Posterior vena cava (tissue), 2 donors: ENCODE results near the gene MAP1LC3B. TPM values are rescaled to one million over a fixed set of nuclear protein-coding genes. Genes with fewer than 3 reads are reported as not detected.
A peak's percentile ranks its signal among the peaks of the same experiment; 100 is the strongest.

Source experiments
- DNase-seq: peaks from one replicate; pipeline ENCODE4 v3.0.0-alpha.2; 2020; ENCODE audit warnings: low spot score
- intact Hi-C, 2 donors: fragments of 100-400 bp; cut with DNase I; formaldehyde crosslinking; loops; one replicate each; pipeline versions ENCODE4 v1.14.1 to v1.14.2; 2022 to 2023
- long read RNA-seq, 2 donors: library from polyadenylated mRNA; unstranded; transcript quantifications; one replicate each; pipeline ENCODE4 v2.0.0, GENCODE V29; 2020 to 2021
- total RNA-seq, 2 donors: library from RNA; stranded (reverse); fragmentation: NEBNext Ultra II Directional; extraction: Animal tissue kit (Norgen Biotek cat#: 25700); gene quantifications; one replicate each; pipeline ENCODE4 v1.2.1, GENCODE V29; 2021
- donor health status: DM: yes; HTN: yes; CAD: no.
- donor health status: DM: yes; HTN: yes; CAD: no.

The MAP1LC3B gene
- total RNA-seq: 10 to 100 TPM; 51.2 to 52.2 TPM
- long read RNA-seq, donor 1, transcript MAP1LC3B-201 (4 exons, 2,688 nt): major isoform, 35 of 39 reads
- long read RNA-seq, donor 1, partial matches to known transcripts: 0 of 39 reads
- long read RNA-seq, donor 1, other reads (novel, unspliced or antisense): 4 of 39 reads
- long read RNA-seq, donor 2, transcript MAP1LC3B-201 (4 exons, 2,688 nt): major isoform, 180 of 205 reads
- long read RNA-seq, donor 2, partial matches to known transcripts: 3 of 205 reads
- long read RNA-seq, donor 2, other reads (novel, unspliced or antisense): 21 of 205 reads

DNA sequence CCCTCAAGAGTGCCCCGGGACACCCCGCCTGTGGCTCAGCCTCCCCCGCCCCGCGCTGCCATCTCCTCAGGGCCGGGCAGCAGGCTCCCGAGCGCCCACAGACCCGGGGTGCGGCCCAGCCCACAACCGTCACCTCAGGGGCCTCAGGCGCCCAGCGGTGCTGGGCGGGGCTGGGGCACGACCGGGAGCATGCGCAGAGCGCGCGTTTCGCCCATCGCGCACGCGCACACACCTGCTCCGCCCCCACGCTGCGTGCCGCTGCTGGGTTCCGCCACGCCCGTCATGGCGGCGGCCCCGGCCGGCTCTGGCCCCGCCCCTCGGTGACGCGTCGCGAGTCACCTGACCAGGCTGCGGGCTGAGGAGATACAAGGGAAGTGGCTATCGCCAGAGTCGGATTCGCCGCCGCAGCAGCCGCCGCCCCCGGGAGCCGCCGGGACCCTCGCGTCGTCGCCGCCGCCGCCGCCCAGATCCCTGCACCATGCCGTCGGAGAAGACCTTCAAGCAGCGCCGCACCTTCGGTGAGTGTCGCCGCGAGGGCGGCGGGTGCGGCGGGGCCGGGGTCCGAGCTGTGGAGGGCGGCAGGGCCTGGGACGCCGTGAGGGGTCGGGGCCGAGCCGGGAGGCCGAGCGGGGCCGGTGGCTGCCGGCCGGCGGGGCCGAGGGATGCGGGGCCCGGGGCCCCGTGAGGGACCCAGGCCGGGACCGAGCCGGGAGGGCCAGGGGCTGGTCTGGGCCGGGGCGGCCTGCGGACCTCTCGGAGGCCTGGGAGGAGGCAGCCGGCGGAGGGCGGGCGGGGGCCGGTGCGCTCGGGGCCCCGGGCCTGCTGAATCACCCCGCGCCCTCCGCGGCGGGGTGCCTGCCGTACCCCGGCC, at the start of gene MAP1LC3B:
TSS of gene MAP1LC3B (plus strand) at position 387 of the 871 bp plus-strand sequence. CDS start at position 479, 92 bp downstream.
- intact Hi-C loops: no loop called here

GRCh38 chr16:87342504-87342903, 49.6 kb upstream of the MAP1LC3B start:
- no peak for DNase-seq
- intact Hi-C loops: no loop called here

More for the DNA sequence above, at the start of gene MAP1LC3B:
- DNase-seq: peak; percentile 99

- no peak for DNase-seq
- intact Hi-C loops: no loop called here
These were observed 49.0 kb upstream of the MAP1LC3B start for GRCh38 chr16:87342978-87343752.

- DNase-seq: no peak
- intact Hi-C loops: no loop called here
These were observed 48.4 kb upstream of the MAP1LC3B start for GRCh38 chr16:87343753-87344050.

DNA sequence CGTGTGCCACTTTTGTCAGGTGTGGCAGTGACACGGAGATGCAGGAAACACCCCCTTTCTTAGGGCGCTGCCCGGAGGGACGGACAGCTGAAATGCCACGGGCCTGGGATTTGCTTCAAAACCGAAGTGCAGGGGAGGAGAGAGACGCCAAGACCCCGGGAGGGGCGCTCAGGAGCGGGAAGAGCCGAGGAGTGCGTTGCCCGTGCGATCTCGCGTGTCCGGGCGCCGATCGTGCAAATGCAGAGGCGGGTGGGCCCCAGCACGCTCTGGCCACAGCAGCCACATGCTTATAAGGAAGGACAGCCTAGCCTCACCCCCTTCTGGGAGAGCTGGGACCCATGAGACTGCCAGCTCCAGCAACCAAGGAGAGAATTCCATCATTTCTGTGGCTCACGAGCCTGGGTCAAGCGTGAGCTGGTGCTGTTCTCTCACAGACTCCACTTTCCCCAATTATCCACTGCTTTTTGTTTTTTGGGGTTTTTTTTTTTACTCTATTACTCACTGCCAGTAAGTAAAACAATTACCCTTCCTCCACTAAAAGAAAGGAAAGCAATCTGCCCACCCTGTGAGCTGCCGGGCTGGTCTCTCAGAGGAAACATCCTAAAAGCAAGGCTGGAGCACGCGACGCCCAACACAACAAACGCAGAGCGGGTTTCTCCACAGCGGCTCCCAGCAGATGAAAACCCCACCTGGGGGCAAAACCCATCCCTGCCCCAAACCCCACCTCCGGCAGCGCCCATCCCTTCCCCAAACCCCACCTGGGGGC, 47.8 kb upstream of the MAP1LC3B start:
- intact Hi-C loops: no loop called here
- DNase-seq: no peak

DNA sequence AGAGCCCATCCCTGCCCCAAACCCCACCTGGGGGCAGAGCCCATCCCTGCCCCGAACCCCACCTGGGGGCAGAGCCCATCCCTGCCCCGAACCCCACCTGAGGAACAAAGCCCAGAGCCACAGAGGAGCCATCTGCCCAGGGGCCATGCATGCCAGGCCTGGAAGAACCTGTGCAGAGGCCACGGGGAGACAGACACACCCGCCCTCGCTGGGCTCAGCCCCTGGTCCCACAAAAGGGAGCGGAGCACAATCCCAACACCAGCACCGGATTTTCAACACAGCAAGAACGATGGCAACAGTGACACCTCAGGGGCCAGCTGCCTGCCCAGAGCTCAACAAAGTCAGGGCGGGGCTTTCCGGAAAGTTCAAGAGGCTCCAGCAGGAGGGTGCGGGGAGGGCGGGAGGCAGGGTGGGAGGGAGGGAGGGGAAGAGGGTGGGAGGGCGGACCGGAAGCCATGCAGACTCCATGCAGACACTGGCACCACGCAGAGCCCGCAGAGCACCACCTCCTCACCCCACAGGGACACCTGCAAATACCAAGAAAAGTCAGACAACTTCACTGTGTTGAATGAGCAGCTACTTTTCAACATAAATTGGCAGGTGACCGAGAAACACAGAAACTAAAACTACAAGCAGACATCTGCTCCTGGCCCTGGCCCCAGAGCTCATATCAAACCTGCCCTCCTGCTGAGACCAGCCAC, 47.1 kb upstream of the MAP1LC3B start:
- intact Hi-C loops: no loop called here
- DNase-seq: no peak

- intact Hi-C loops: no loop called here
These were observed 46.3 kb upstream of the MAP1LC3B start for GRCh38 chr16:87345726-87346424.

GRCh38 chr16:87346517-87347060, 45.5 kb upstream of the MAP1LC3B start:
- intact Hi-C loops: no loop called here
- DNase-seq: no peak

More at GRCh38 chr16:87345726-87346424, 46.3 kb upstream of the MAP1LC3B start:
- DNase-seq: no peak

DNA sequence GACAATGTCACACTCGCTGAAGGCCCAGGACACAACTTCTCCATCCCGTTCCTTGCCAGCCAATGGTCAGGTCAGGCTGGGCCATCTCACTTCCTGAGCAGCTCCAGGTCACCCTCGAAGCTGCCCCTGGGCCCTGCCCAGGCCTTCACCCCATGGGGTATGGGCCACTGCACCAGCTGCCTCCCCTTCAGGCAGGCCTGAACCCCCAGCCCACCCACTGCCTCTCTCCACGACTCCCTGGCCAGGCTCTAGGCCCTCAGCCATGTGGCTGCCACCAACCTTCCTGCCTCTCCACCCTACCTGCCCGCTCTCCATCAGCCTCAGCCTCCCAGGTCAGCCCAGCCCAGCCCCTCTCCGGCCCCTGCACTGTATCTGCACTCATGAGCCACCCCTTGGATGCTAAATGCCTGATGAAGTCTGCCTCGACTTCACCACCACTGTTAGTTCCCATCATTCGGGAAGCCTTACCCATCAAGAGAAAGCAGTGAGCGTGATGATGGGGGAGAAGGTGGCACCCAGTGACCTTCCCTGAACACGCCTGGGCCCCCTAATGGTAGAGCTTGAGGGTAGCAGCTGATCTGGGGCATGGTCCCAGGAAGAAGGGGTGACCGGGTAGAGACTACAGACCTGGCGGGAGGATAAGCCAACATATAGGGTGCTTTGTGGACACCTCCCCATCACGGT, 44.1 kb upstream of the MAP1LC3B start:
- intact Hi-C loops: no loop called here
- DNase-seq: no peak

DNA sequence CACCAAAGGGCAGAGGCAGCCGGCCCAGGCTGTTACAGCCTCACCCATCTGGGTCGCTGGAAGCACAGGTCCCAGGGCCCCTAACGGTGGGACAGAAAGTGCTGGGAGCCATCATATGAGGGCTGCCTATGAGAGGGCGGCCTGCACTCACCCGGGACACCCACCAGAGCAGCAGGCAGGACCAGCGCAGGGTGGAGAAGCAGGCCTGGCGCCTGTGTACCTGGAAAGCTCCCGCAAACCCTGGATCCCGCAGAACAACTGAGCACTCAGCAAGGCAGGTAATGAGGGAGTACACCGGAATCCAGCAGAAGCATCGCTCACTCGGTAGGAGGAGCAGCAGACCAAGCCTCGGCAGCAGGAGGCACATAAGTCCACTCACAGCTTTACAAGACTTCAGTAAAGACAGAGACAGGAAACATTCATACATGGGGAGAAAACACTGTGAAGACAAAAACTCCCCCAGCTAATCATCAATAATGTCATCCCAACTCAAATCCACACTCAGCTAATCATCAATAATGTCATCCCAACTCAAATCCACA, 43.4 kb upstream of the MAP1LC3B start:
- DNase-seq: no peak
- intact Hi-C loops: no loop called here

GRCh38 chr16:87350031-87350430, 42.1 kb upstream of the MAP1LC3B start:
- intact Hi-C loops: no loop called here

DNA sequence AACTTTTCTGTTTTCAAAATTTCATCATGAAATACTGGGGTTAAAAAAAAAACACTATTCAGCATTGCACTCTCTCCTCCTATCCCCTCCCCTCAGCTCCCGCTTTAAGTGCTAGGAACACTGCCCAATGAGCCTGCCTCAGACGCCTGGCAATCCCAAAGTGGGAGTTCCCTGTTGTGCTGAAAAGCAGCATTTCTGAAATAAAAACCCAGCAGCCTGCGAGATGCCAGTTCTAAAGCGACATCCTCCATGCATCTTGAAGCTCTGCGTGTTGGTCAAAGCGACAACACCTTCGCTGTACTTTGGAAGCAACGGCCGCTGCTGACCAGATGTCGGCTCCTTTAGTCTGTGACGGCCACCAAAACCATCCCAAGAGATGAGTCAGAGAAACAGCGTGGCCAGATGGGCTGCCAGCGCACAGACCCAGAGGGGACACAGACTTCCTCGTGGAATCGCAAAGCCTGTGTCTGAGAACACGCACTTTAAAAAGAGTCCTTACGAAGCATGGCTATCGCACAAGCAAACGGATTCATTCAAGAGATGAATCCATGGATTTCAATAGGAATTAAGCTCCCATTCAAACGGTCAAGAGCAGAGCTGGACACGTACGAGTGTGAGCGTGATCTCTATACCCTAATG, 41.3 kb upstream of the MAP1LC3B start:
- intact Hi-C loops: no loop called here

More at GRCh38 chr16:87350031-87350430, 42.1 kb upstream of the MAP1LC3B start:
- DNase-seq: no peak

DNA sequence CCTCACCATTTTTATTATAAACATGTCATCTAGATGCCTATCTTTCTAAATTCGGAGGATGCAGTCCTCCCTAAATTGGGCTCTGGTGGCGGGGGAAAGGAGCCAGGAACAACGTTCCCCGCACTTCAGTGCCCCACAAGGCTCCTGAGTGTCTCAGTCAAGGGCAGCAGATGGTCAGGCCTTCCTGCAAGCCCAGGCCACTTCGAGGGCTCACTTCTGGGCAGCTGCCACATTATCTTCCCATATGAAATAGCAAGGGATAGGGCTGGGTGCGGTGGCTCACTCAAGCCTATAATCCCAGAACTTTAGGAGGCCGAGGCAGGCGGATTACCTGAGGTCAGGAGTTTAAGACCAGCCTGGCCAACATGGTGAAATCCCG, 40.8 kb upstream of the MAP1LC3B start:
- no peak for DNase-seq
- intact Hi-C loops: no loop called here

More for the DNA sequence above, 41.3 kb upstream of the MAP1LC3B start:
- DNase-seq: no peak

GRCh38 chr16:87352818-87353217, 39.3 kb upstream of the MAP1LC3B start:
- intact Hi-C loops: no loop called here
- DNase-seq: no peak

GRCh38 chr16:87353613-87354012, 38.5 kb upstream of the MAP1LC3B start:
- DNase-seq: no peak
- intact Hi-C loops: no loop called here

- DNase-seq: no peak
- intact Hi-C loops: no loop called here
These were observed 35.7 kb upstream of the MAP1LC3B start for GRCh38 chr16:87356491-87356853.

DNA sequence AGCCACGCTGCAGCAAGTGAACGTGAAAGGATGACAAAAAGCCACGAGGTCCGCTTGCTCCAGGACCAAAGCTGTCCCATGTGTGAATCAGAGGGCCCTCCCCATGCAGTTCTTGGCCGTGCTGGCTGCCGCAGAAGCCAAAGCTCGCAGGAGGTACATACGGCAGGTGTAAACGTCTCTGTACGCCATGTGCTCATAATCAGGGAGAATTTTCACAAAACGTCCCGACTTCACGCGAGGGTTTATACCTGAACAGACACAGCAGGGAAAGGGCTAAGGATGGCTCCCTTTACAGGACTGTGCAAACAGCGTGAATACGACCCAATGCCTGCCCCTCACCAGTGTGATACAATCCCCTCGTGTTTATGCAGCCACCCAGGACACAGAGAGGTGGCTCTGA, 33.9 kb upstream of the MAP1LC3B start:
- DNase-seq: no peak
- intact Hi-C loops: no loop called here
